ENCODE results near the gene DYNAP. TPM values are rescaled to one million over a fixed set of nuclear protein-coding genes. Genes with fewer than 3 reads are reported as not detected.

Gene DYNAP, protein sequence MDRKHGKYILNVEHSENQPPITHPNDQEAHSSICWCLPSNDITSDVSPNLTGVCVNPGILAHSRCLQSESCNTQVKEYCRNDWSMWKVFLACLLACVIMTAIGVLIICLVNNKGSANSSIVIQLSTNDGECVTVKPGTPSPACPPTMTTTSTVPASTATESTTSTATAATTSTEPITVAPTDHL
- not detected in 2 replicates for total RNA-seq

DNA sequence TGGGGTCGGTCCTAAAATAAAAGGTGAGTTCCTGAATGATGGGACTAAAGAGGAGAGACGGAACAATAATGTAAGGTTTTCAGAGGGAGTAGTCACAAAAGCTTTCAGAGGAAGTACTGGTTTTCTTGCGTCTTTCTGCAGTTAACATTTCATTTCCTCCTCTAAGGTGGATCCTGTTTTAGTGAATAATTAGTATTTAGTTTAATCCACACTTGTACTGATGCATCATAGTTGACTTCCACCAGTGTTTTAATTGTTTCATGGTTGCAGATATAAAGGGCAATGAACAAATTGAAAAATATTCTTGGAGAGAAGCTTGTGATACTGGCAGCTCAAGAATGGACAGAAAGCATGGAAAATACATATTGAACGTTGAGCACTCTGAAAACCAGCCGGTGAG is at the start of gene DYNAP:
Gene DYNAP (plus strand): TSS at position 301 of the 400 bp plus-strand sequence. CDS start 38 bp downstream, at position 339.
- no peak for DNase-seq (ENCODE audit: low read depth)
- TF ChIP-seq, protein P1, sequence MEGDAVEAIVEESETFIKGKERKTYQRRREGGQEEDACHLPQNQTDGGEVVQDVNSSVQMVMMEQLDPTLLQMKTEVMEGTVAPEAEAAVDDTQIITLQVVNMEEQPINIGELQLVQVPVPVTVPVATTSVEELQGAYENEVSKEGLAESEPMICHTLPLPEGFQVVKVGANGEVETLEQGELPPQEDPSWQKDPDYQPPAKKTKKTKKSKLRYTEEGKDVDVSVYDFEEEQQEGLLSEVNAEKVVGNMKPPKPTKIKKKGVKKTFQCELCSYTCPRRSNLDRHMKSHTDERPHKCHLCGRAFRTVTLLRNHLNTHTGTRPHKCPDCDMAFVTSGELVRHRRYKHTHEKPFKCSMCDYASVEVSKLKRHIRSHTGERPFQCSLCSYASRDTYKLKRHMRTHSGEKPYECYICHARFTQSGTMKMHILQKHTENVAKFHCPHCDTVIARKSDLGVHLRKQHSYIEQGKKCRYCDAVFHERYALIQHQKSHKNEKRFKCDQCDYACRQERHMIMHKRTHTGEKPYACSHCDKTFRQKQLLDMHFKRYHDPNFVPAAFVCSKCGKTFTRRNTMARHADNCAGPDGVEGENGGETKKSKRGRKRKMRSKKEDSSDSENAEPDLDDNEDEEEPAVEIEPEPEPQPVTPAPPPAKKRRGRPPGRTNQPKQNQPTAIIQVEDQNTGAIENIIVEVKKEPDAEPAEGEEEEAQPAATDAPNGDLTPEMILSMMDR (IDR thresholded peaks at IDR 0.05; ENCODE audit: insufficient read depth, low read depth, low read length) = no peak

DNA sequence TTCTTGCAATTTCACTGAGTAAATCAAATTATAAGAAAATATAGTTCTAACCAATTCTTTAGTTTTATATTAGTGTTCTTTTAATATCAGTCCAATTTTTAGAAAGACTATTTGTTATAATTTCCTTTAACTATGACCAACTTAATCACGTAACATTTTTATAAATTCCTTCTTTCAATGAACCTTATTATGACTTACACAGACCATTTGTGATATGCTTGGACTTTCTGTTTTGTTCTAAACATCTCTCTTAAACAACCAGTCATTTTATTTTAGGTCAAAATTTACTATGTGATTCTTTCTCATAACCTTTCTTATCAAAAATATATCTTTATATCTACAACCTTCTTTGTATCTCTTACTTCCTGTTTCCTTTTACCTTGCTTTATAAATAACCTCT is 39.5 kb upstream of the DYNAP start:
- TF ChIP-seq, protein P1 (IDR thresholded peaks at IDR 0.05; ENCODE audit: insufficient read depth, low read depth, low read length) = no peak
- H3K4me3 ChIP-seq (ENCODE audit: low read depth, low read length) = no peak overlapping the region
- no peak for DNase-seq (ENCODE audit: low read depth)

More for the DNA sequence above, at the start of gene DYNAP:
- H3K4me3 ChIP-seq (ENCODE audit: low read depth, low read length) = no peak within 1 kb of the TSS

DNA sequence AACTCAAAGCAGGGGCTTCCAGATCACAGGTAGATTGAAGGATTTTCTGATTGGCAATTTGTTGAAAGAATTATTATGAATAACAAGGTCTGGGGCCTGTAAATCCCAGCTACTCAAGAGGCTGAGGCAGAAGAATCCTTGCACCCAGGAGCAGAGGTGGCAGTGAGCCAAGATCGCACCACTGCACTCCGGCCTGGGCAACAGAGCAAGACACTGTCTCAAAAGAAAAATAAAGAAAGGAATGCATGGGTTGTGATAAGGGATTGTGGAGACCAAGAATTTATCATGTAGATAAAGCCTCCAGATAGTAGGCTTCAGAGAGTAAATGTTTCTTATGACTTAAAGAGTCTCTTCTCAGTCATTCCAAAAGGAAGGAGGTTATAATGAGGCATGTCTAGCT is 35.8 kb upstream of the DYNAP start:
- H3K4me3 ChIP-seq (ENCODE audit: low read depth, low read length) = no peak overlapping the region
- TF ChIP-seq, protein P1 (IDR thresholded peaks at IDR 0.05; ENCODE audit: insufficient read depth, low read depth, low read length) = no peak
- no peak for DNase-seq (ENCODE audit: low read depth)

DNA sequence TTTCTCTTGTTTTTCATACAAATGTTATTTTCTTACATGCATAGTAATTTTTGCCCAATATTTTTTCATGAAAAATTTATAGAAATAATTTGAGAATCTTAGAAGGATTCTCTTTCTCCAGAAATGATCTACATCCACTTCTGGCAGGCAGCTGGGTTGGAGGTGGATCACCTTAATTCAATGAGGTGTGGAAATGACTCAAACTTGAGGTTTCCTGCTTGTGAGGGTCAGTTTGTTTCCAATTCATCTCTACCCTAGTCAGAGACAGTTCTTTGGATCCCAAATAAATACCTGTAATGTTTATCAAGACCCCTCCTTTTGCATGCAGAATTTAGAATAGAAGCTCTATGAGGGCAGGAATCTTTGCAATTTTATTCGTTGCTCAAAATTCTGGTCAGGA is 35.0 kb upstream of the DYNAP start:
- no peak for DNase-seq (ENCODE audit: low read depth)
- TF ChIP-seq, protein P1 (IDR thresholded peaks at IDR 0.05; ENCODE audit: insufficient read depth, low read depth, low read length) = no peak
- H3K4me3 ChIP-seq (ENCODE audit: low read depth, low read length) = no peak overlapping the region

DNA sequence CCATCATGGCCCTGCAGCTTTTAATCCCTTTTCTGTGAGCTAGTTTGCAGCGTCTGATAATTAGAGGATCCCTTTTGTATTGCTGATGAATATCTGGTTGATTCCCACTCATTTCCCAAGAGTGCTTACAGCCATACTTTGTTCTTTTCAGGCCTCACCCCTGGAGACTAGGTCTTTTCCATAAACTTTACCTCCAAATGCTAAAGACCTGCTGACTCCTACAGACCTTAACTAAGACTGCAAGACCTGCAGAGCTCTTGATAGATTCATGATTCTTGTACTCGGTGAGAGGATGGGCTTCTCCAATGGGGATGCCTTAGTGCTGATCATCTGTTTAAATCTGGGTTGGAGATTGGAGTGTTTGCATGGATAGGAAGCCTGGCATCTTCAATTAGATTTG is 33.1 kb upstream of the DYNAP start:
- TF ChIP-seq, protein P1 (IDR thresholded peaks at IDR 0.05; ENCODE audit: insufficient read depth, low read depth, low read length) = no peak
- no peak for DNase-seq (ENCODE audit: low read depth)
- H3K4me3 ChIP-seq (ENCODE audit: low read depth, low read length) = no peak overlapping the region

DNA sequence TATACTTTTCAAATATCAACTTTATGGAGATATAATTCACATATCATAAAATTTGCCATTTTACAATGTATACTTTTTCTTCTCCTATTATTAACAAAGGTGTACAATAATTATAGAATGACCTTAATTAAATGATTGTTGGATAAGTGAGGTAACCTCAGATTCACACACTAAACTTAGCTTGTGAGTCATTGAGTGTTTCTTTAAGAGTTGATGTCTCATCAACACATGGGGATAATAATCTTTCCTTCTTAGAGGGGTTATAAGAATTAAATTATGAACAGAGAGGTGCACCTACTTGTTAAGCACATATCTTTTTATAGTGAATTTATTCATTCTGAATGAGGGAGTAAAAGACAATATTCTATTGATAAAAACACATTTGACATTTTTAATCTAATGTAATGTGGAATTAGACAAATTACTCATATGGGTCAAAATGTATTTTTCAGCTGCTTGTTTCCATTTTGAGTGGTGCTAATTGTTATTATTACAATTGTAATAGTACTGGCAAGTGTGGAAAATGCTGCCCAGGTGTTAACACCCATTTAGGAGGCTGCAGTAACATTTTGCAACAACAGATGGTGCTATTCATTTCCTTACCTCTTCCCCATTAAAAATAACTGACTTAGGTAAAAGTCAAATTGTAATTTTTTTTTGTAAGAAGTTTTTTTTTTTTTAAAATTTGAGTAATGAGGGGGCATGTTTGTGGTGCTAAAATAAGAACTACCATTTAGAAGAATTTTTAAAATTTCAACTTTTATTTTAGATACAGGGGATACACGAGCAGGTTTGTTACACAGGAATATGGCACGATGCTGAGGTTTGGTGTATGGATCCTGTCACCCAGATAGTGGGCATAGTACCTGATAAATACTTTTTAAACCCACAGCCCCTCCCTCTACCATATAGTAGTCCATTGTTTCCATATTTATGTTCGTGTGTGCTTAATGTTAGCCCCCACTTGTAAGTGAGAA is 32.1 kb upstream of the DYNAP start:
- peak; percentile 13 for DNase-seq (ENCODE audit: low read depth)

More for the DNA sequence above, 32.1 kb upstream of the DYNAP start:
- H3K4me3 ChIP-seq (ENCODE audit: low read depth, low read length) = no peak overlapping the region
- TF ChIP-seq, protein P1 (IDR thresholded peaks at IDR 0.05; ENCODE audit: insufficient read depth, low read depth, low read length) = peak; percentile 72
